ENCODE results near the gene SESTD1. TPM values are rescaled to one million over a fixed set of nuclear protein-coding genes. Genes with fewer than 3 reads are reported as not detected.

SESTD1 gene
- total RNA-seq, 1 experiment from 2014 or later, result 26.6 TPM

- Histone ChIP-seq H3K36me3 (ENCODE audit: control insufficient read depth in 1 of 2, insufficient read depth in 2 of 2, low read length in 2 of 2) (no peaks in the 10 kb centered on the region), H3K4me1 (ENCODE audit: control insufficient read depth in 1 of 2, insufficient read depth in 2 of 2, low read length in 2 of 2) (no peaks in the 10 kb centered on the region), H3K27ac (ENCODE audit: low read depth, low read length) (no peak overlapping the region), H3K4me2 (ENCODE audit: low read length) (no peak overlapping the region), H3K4me3 (replicated peaks in 1 of 2; ENCODE audit: low read depth in 1 of 2, low read length in 2 of 2) (no peak overlapping the region), H3K79me2 (ENCODE audit: insufficient read depth, low read length) (no peaks in the 10 kb centered on the region), H3K27me3 (ENCODE audit: insufficient read depth, low read length) (no peaks in the 10 kb centered on the region), H3K9me3 (ENCODE audit: control insufficient read depth in 1 of 2, insufficient read depth in 1 of 2, low read depth in 1 of 2, low read length in 2 of 2) (no peaks in the 10 kb centered on the region), H2AFZ (ENCODE audit: low read depth, low read length, poor library complexity, severe bottlenecking) (no peak overlapping the region), H4K20me1 (ENCODE audit: insufficient read depth) (no peaks in the 10 kb centered on the region), H3K9ac (ENCODE audit: low read length) (no peak overlapping the region), H3K9me2 (ENCODE audit: insufficient read depth) (no peaks in the 10 kb centered on the region)
- DNase-seq (ENCODE audit: low read depth, low spot score) (no peak), ATAC-seq (no peak)
- ChIA-PET POLR2A (no interaction called here), CTCF (interaction anchor here (1.4 kb wide), 1 partner anchor 12 kb away, joined by 5 read pairs; no protein-coding TSS in a partner anchor), RAD21 (ENCODE audit: low non-redundant PET in 1 of 2, low total read pairs in 2 of 2, uncharacterized antibody in 2 of 2, unreplicated experiment in 2 of 2) (no interaction called here)
- no TSS peak for BruUV-seq (replicated peaks)
- intact Hi-C loops (cut with micrococcal nuclease), result no loop called here
- no peak for TF ChIP-seq CEBPB (IDR thresholded peaks at IDR 0.05; ENCODE audit: low read depth)
- TF ChIP-seq ZNF274 (IDR thresholded peaks at IDR 0.05; ENCODE audit: low read depth, low read length), result no peak
- no peak for TF ChIP-seq CTCF (IDR thresholded peaks at IDR 0.05 in 2 of 3, conservative IDR thresholded peaks at IDR 0.05 in 1 of 3; ENCODE audit: borderline replicate concordance in 1 of 3, insufficient read depth in 1 of 3, low read depth in 2 of 3, low read length in 2 of 3)
- no peak for TF ChIP-seq EZH2phosphoT487 (IDR thresholded peaks at IDR 0.05; ENCODE audit: borderline replicate concordance)
- TF ChIP-seq REST (IDR thresholded peaks at IDR 0.05; ENCODE audit: low read depth), result no peak
- TF ChIP-seq ZFX (IDR thresholded peaks at IDR 0.05), result no peak
- no peak for TF ChIP-seq FOSL1 (IDR thresholded peaks at IDR 0.05; ENCODE audit: low read depth)
- TF ChIP-seq SIN3A (IDR thresholded peaks at IDR 0.05; ENCODE audit: low read depth), result no peak
- TF ChIP-seq POLR2AphosphoS5 (IDR thresholded peaks at IDR 0.05; ENCODE audit: low read depth, low read length), result no peak
- TF ChIP-seq SRF (IDR thresholded peaks at IDR 0.05; ENCODE audit: low read depth), result no peak
- no peak for TF ChIP-seq EGR1 (IDR thresholded peaks at IDR 0.05; ENCODE audit: low read depth)
- TF ChIP-seq ELF1 (IDR thresholded peaks at IDR 0.05; ENCODE audit: borderline replicate concordance, low read depth), result no peak
- no peak for TF ChIP-seq TCF7L2 (IDR thresholded peaks at IDR 0.05; ENCODE audit: borderline replicate concordance, extremely low read depth, insufficient read depth, insufficient read length)
- TF ChIP-seq RAD21 (IDR thresholded peaks at IDR 0.05; ENCODE audit: low read depth), result no peak
- TF ChIP-seq JUND (IDR thresholded peaks at IDR 0.05), result no peak
- TF ChIP-seq ZBTB33 (IDR thresholded peaks at IDR 0.05; ENCODE audit: extremely low read depth, insufficient replicate concordance, low read length), result no peak
- no peak for TF ChIP-seq MAX (IDR thresholded peaks at IDR 0.05)
These were observed 123.4 kb downstream of the SESTD1 start for GRCh38 chr2:179141206-179141605.

All from HCT116 (cell line).